GM18907 (cell line): ENCODE results near the gene OOEP.

Experiments
- ATAC-seq: cut with Tn5 transposase; IDR thresholded peaks from one replicate; pipeline ENCODE4 v1.9.1; 2021; ENCODE audit warnings: mild to moderate bottlenecking, moderate library complexity; ENCODE audit not compliant: unreplicated experiment

The OOEP gene

GRCh38 chr6:73367761-73368355 lies 1.8 kb downstream of the OOEP start:
- ATAC-seq: no peak

GRCh38 chr6:73364549-73364948 lies 5.1 kb downstream of the OOEP start:
- no peak for ATAC-seq

DNA sequence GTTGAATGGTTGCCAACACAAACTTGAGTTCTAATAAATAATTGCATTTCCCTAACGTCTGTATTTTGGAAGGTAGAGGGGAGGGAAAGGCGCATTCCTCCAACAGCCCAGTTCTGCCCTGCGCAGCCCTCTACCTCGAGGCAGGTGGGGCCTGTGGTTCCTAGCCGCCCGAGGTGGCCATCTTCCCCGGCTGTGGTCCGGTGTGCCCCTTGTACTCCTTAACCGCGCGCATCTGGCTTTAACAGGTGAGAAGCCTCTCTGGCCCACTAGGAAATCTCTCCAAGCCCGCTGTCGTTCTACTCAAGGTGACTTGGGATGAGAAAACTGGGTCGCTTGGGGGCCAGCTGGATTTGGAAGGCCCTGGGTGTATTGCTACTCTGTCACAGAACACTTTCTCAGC lies 5.6 kb downstream of the OOEP start:
- no peak for ATAC-seq

- no peak for ATAC-seq
Observed at GRCh38 chr6:73363537-73363875, 6.2 kb downstream of the OOEP start.

GRCh38 chr6:73362869-73363536 lies 6.7 kb downstream of the OOEP start:
- no peak for ATAC-seq

DNA sequence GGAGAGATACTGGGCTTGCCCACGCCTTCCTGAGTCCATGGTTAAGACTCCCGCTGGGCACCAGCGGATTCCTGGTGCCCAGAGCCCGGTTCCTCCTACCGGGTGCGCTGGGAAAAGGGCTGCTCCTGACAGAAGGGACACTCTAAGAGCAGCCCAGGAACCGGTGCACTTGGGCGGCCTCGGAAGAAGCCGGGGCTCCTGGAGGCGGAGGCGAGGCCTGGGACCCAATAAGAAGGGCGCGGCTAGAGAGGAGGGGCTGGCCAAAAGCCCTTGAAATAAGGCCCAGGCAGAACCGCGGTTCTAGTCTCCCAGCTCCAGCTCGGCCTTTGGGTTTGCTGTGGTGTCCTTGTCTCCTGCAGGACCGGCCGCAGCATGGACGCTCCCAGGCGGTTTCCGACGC lies 7.3 kb downstream of the OOEP start, which contains the start of gene KHDC3L:
Gene KHDC3L (plus strand): TSS at position 301 of the 400 bp plus-strand sequence. CDS start 72 bp downstream, at position 373.
- no peak for ATAC-seq

DNA sequence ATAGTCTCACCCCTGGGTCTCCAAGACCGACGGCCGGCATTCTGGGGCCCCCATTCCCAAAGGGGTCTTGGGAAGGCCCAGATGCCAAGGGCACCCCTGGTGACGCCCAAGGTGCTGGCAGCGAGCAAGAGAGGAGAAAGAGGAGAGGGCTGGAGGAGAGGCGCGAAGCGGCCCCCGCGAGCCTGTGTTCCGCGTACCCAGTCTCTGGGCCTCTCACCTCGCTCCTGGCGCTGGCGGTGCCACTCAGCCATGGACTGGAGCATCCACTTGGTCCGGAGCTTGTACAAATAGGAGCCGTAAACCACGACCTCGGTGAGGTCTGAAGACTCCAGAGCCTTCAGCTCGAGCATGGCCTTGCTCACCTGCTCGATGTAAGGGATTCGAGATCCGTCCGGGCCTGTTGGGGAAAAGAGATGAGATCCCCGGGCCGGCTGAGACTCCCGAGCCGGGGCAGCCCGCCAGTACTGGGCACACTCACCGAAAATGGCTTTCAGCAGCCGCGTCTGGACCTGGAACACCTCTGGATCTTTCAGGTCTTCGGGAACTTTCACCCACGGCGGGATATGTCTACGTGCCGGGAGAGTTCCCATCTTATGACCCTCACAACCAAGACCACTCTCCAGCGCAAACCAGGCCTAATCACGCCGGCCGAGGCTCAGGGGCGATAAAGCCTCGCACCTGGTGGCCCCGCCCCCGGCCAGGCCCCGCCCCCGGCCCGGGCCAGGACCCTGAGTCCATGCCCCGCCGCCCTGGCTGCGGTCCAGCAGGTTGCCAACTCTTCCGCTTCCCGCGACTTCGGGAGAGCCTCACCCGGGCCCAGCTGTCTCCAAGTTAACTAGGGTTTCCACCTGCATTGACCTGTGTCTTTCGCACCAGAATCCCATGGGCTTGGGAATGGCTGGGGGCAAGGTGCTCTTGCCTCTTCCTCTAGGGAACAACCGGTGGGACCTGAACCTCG lies 15.8 kb downstream of the OOEP start, which contains the start of gene DPPA5:
Gene DPPA5 (minus strand): TSS at position 641 of the 958 bp plus-strand sequence. CDS start 51 bp downstream, at position 590.
- no peak for ATAC-seq

DNA sequence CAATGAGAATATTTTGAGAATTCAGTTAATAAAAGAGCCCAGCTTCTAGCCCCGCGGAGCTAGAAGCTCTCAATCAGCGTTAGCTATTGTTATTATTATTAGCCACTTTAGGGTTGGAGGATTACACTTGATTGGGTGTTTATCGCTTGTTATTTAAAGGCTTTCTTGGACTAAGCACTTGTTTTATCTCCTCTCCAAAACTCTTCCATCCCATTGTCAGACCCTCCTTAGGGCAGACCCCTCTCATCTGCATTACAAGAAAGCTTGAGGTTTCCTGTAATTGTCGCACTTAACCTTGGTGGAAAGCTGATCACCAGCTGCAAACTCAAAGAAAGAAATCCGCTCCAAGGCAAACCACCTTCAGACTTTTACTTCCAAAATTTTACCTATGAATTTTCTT lies 20.4 kb downstream of the OOEP start:
- ATAC-seq: no peak

DNA sequence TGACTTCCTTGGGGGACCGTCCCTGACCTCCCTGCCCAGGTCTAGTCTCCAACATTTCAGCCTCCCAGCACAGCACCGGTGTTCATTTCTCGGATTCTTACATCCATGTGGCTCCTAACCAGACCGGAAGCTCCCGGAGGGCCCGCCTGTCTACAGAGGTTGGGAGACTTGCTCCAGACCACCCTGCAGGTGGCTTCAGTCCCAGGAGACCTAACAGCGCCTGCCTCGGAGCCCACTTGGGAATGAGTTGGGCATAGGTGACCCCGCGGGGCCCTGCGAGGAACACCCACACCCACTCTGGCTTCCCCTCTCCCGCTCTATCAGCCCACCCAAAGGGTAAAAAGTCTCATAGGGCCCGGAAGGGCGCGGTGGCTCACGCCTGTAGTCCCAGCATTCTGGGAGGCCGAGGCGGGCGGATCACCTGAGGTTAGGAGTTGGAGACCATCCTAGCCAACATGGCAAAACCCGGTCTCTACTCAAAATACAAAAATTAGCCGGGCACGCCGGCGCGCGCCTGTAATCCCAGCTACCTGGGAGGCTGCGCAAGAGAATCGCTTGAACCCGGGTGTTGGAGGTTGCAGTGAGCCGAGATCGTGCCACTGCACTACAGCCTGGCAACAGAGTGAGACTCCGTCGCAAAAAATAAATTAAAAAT lies 21.0 kb downstream of the OOEP start:
- no peak for ATAC-seq

- no peak for ATAC-seq
Observed at GRCh38 chr6:73343164-73343563, 26.5 kb downstream of the OOEP start.

DNA sequence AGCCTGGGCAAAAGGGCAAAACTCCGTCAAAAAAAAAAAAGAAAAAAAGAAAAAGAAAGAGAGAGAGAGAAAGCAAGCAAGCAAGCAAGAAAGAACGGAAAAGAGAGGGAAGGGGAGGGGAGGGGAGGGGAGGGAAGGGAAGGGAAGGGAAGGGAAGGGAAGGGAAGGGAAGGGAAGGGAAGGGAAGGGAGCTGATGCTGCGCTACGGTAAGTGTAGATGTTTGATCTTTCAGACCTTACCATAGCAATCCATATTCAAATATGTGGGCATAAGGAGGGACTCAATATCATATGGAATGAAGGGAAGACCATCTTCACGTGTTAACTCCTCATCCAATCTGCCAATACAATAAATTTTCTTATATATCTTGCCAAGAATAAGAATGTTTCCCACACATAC lies 27.5 kb downstream of the OOEP start:
- ATAC-seq: no peak

GRCh38 chr6:73341335-73341734 lies 28.4 kb downstream of the OOEP start:
- ATAC-seq: no peak

GRCh38 chr6:73340048-73340447 lies 29.6 kb downstream of the OOEP start:
- no peak for ATAC-seq

- no peak for ATAC-seq
Observed at GRCh38 chr6:73339340-73339739, 30.4 kb downstream of the OOEP start.

DNA sequence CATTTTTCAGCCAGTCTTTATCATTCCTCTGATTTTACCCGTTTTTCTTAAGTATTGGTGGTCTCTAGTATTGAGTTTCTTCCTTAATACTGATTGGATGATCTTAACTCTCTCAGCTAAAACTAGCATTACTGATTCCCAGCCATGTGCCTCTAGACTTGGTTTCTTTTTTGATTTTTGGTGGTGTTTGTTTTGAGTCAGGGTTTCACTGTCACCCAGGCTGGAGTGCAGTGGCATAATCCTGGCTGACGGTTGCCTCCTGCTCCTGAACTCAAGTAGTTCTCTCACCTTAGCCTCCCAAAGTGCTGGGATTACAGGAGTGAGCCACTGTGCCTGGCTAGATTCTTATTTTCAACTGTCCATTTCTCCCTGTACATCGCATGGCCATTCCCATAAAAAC lies 40.5 kb downstream of the OOEP start:
- no peak for ATAC-seq

DNA sequence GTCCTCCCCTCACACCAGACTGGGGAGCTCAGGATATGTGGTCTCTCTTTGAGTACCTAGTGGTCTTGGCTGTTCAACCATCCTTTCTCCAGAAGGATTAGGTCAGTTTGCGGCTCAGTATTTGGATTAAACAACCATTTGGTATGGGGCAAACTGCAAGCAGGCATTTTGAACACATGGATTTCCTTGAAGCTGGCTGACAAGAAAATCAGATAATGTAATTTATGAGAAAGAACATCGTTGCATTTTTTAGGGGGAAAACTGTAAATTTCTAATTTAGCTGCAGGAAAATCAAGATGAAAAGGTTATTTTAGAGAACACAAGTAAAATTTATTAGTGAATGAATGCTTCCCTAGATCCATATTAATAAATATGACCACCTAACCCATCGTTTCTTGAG lies 40.9 kb downstream of the OOEP start:
- no peak for ATAC-seq

GRCh38 chr6:73325656-73326055 lies 44.0 kb downstream of the OOEP start:
- ATAC-seq: no peak

GRCh38 chr6:73323323-73323722 lies 46.4 kb downstream of the OOEP start:
- no peak for ATAC-seq
